HepG2 (cell line): Measurements from ENCODE around the gene GOT2. TPM values are rescaled to one million over a fixed set of nuclear protein-coding genes. Genes with fewer than 3 reads are reported as not detected.

Experiments
- HCFC1 ChIP-seq: fragments of 150-350 bp; IDR thresholded peaks from 2 replicates; pipeline ENCODE4 v1.6.1; 2014; ENCODE audit warnings: low read depth, low read length
- IKZF1 ChIP-seq: fragments of 450-650 bp; IDR thresholded peaks from 2 replicates; pipeline ENCODE4 v1.7.1; 2016
- KDM2A ChIP-seq: sonication (generic); formaldehyde crosslinking; IDR thresholded peaks from 2 replicates; pipeline ENCODE4 v1.4.0; 2020; ENCODE audit warnings: low read depth, missing genetic modification reagents, borderline replicate concordance
- NR0B2 ChIP-seq: sonication (generic); formaldehyde crosslinking; IDR thresholded peaks from 2 replicates; pipeline ENCODE4 v1.4.0; 2020; ENCODE audit warnings: mild to moderate bottlenecking, missing genetic modification reagents
- PHF20 ChIP-seq: sonication (generic); formaldehyde crosslinking; IDR thresholded peaks from 2 replicates; pipeline ENCODE4 v1.5.0; 2020; ENCODE audit warnings: mild to moderate bottlenecking, missing genetic modification reagents
- SAP130 ChIP-seq: IDR thresholded peaks from 2 replicates; pipeline ENCODE4 v1.6.1; 2016; ENCODE audit warnings: low read depth
- SMARCC2 ChIP-seq: fragments of 450-650 bp; IDR thresholded peaks from 2 replicates; pipeline ENCODE4 v1.6.1; 2017; ENCODE audit warnings: antibody characterized with exemption, mild to moderate bottlenecking
- ZBTB42 ChIP-seq: sonication (generic); formaldehyde crosslinking; IDR thresholded peaks from 2 replicates; pipeline ENCODE4 v1.5.0; 2020; ENCODE audit warnings: mild to moderate bottlenecking, missing genetic modification reagents
- ZNF292 ChIP-seq: sonication (generic); formaldehyde crosslinking; IDR thresholded peaks from 2 replicates; pipeline ENCODE4 v1.8.1; 2022; ENCODE audit warnings: mild to moderate bottlenecking, low read depth, missing genetic modification reagents, borderline replicate concordance
- ZNF333 ChIP-seq: sonication (generic); formaldehyde crosslinking; IDR thresholded peaks from 2 replicates; pipeline ENCODE4 v1.4.0; 2020; ENCODE audit warnings: mild to moderate bottlenecking, missing genetic modification reagents, borderline replicate concordance
- ZNF354B ChIP-seq: sonication (generic); formaldehyde crosslinking; IDR thresholded peaks from 2 replicates; pipeline ENCODE4 v1.8.0; 2022; ENCODE audit warnings: mild to moderate bottlenecking, missing genetic modification reagents
- ZNF383 ChIP-seq: sonication (generic); formaldehyde crosslinking; IDR thresholded peaks from 2 replicates; pipeline ENCODE4 v1.4.0; 2020; ENCODE audit warnings: missing genetic modification reagents, mild to moderate bottlenecking, borderline replicate concordance
- ZNF816 ChIP-seq: sonication (generic); formaldehyde crosslinking; IDR thresholded peaks from 2 replicates; pipeline ENCODE4 v1.8.0; 2022; ENCODE audit warnings: missing genetic modification reagents, mild to moderate bottlenecking, borderline replicate concordance
- polyA plus RNA-seq, 8 experiments: library from polyadenylated mRNA; depleted of rRNA in 3 of 8; stranded (reverse) in 7 of 8; unstranded in 1 of 8; fragments of >200 nt; fragmentation: Illumina TruSeq in 4 of 8; extraction: Trizol in 4 of 8; gene quantifications; 2 replicates each; pipeline versions ENCODE4 v1.2.1 to v1.2.3, GENCODE V29; 2011 to 2016; ENCODE audit warnings: low read depth in 4 of 8, missing spikeins in 1 of 8, mixed read lengths in 1 of 8; ENCODE audit not compliant: insufficient read depth in 1 of 8
- total RNA-seq, 5 experiments: library from RNA; depleted of rRNA; stranded (reverse); fragments of >200 nt; fragmentation: Illumina TruSeq; extraction: Trizol; gene quantifications; 2 replicates each; pipeline ENCODE4 v1.2.3, GENCODE V29; 2016; ENCODE audit warnings: low read depth in 1 of 5
- TF ChIP-seq, protein P1 (sequence below), 2 experiments: sonication (generic) in 1 of 2; formaldehyde crosslinking in 1 of 2; IDR thresholded peaks; 2 replicates each; pipeline versions ENCODE4 v1.6.1 to v1.9.0; 2014 to 2022; ENCODE audit warnings: antibody characterized with exemption in 1 of 2, borderline replicate concordance in 1 of 2, inconsistent platforms in 1 of 2, low read depth in 1 of 2, missing genetic modification reagents in 1 of 2
- TF ChIP-seq, protein P2 (sequence below), 2 experiments: sonication (generic) in 1 of 2; formaldehyde crosslinking in 1 of 2; IDR thresholded peaks; 2 replicates each; pipeline versions ENCODE4 v1.4.0 to v1.6.1; 2016 to 2020; ENCODE audit warnings: borderline replicate concordance in 1 of 2, low read depth in 1 of 2, mild to moderate bottlenecking in 1 of 2, missing genetic modification reagents in 1 of 2

GOT2 gene
- total and polyA plus RNA-seq, 2 of the 13 experiments (the other 11 are each of a cell fraction or from before 2014, with no cell fraction given), result 32.6 to 121 TPM

DNA sequence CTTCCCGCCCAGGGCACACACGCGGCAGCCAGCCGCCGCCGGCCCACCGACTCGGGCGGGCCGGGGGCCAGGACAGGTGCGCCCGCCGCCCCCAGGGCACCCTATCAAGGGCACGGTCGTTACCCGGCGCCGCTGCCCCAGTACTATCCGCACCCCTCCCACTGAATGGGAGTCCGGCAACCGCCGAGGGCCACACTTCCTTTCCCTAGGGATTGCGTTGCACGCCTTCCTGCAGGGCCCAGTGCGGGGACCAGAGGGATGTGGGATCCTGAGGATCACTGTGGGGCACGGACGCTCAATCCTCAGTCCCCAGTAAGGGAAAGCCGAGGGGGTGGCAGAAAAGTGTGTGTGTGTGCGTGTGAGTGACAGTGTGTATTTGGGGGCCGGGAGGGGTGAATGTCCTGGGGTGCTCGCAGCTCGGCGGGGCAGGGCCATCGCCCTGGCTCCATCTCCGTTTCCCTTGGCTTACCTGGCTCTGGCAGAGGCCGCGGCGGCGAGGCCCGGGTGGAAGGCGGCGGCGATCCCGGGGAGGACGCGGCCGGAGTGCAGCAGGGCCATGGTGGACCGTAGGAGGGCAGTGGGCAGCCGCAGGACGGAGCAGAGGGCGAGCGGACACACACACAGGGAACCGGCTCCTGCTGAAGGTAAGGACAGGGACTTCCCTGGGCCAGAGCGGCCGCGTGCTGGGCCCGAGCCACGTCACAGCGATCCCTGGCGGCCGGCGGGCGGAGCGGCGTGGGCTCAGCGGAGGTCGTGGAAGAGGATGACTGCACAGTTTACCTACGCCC lies at the start of gene GOT2 (continued):
- TF ChIP-seq, protein P1, sequence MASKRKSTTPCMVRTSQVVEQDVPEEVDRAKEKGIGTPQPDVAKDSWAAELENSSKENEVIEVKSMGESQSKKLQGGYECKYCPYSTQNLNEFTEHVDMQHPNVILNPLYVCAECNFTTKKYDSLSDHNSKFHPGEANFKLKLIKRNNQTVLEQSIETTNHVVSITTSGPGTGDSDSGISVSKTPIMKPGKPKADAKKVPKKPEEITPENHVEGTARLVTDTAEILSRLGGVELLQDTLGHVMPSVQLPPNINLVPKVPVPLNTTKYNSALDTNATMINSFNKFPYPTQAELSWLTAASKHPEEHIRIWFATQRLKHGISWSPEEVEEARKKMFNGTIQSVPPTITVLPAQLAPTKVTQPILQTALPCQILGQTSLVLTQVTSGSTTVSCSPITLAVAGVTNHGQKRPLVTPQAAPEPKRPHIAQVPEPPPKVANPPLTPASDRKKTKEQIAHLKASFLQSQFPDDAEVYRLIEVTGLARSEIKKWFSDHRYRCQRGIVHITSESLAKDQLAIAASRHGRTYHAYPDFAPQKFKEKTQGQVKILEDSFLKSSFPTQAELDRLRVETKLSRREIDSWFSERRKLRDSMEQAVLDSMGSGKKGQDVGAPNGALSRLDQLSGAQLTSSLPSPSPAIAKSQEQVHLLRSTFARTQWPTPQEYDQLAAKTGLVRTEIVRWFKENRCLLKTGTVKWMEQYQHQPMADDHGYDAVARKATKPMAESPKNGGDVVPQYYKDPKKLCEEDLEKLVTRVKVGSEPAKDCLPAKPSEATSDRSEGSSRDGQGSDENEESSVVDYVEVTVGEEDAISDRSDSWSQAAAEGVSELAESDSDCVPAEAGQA (IDR thresholded peaks at IDR 0.05; ENCODE audit: low read depth), result peak; percentile 69; the same call in 1 of the 2 replicates
- TF ChIP-seq, protein P1 (CRISPR knock-in tag; IDR thresholded peaks at IDR 0.05; ENCODE audit: borderline replicate concordance), result peak; percentile 90
- TF ChIP-seq ZNF354B (no peak), SMARCC2 (no peak), HCFC1 (peak; percentile 57), ZNF383 (CRISPR knock-in tag) (peak; percentile 83; the same call in 1 of the 2 replicates), ZNF333 (CRISPR knock-in tag) (0 out of 2 replicates have a peak, but pooled peaks have one; percentile 69), ZBTB42 (peak; percentile 95), NR0B2 (CRISPR knock-in tag) (peak; percentile 94), ZNF816 (peak; percentile 89; the same call in 1 of the 2 replicates), KDM2A (peak; percentile 99), ZNF292 (CRISPR knock-in tag) (0 out of 2 replicates have a peak, but pooled peaks have one; percentile 43), PHF20 (CRISPR knock-in tag) (peak; percentile 86), SAP130 (CRISPR knock-in tag) (peak; percentile 98), IKZF1 (no peak)
- TF ChIP-seq, protein P2, sequence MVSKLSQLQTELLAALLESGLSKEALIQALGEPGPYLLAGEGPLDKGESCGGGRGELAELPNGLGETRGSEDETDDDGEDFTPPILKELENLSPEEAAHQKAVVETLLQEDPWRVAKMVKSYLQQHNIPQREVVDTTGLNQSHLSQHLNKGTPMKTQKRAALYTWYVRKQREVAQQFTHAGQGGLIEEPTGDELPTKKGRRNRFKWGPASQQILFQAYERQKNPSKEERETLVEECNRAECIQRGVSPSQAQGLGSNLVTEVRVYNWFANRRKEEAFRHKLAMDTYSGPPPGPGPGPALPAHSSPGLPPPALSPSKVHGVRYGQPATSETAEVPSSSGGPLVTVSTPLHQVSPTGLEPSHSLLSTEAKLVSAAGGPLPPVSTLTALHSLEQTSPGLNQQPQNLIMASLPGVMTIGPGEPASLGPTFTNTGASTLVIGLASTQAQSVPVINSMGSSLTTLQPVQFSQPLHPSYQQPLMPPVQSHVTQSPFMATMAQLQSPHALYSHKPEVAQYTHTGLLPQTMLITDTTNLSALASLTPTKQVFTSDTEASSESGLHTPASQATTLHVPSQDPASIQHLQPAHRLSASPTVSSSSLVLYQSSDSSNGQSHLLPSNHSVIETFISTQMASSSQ (IDR thresholded peaks at IDR 0.05; ENCODE audit: low read depth), result no peak
- TF ChIP-seq, protein P2 (CRISPR knock-in tag; IDR thresholded peaks at IDR 0.05; ENCODE audit: borderline replicate concordance), result peak; percentile 79
